Measurements from ENCODE around the gene OLA1. TPM values are rescaled to one million over a fixed set of nuclear protein-coding genes. Genes with fewer than 3 reads are reported as not detected.

OLA1 gene
- total RNA-seq, 2 experiments from 2014 or later = 64.3 to 83.1 TPM

DNA sequence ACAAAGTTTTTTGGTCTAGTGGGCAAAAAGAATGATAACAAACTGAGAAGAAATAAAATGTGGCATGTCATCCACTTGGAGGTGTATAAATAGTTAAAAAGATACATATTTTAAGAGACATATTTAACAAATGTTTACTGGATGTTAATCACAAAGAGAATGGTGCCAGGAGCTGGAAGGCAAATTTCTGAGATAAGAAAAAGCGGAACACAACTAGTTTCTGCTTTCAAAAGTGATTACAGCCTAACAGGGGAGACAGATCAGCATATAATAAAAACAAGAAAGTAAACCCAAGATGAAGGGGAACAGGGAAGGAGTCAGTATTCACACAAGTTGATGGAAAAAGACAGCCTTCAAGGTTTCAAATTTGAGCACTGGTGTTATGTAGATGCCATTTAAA lies 91.3 kb downstream of the OLA1 start:
- H3K36me3 Mint-ChIP-seq = peaks cover 3% of the 10 kb centered on the region
- H3K9me3 Mint-ChIP-seq (ENCODE audit: low read depth) = no peaks in the 10 kb centered on the region
- no peak for DNase-seq
- H3K4me1 Mint-ChIP-seq = peaks cover 6% of the 10 kb centered on the region
- no peak for ATAC-seq
- no peak overlapping the region for H3K27ac Mint-ChIP-seq
- CTCF ChIA-PET = interaction anchor here (3.0 kb wide), 1 partner anchor 184 kb away, joined by 18 read pairs; no protein-coding TSS in a partner anchor
- H3K4me3 Mint-ChIP-seq = no peak overlapping the region
- H3K27me3 Mint-ChIP-seq = no peaks in the 10 kb centered on the region

DNA sequence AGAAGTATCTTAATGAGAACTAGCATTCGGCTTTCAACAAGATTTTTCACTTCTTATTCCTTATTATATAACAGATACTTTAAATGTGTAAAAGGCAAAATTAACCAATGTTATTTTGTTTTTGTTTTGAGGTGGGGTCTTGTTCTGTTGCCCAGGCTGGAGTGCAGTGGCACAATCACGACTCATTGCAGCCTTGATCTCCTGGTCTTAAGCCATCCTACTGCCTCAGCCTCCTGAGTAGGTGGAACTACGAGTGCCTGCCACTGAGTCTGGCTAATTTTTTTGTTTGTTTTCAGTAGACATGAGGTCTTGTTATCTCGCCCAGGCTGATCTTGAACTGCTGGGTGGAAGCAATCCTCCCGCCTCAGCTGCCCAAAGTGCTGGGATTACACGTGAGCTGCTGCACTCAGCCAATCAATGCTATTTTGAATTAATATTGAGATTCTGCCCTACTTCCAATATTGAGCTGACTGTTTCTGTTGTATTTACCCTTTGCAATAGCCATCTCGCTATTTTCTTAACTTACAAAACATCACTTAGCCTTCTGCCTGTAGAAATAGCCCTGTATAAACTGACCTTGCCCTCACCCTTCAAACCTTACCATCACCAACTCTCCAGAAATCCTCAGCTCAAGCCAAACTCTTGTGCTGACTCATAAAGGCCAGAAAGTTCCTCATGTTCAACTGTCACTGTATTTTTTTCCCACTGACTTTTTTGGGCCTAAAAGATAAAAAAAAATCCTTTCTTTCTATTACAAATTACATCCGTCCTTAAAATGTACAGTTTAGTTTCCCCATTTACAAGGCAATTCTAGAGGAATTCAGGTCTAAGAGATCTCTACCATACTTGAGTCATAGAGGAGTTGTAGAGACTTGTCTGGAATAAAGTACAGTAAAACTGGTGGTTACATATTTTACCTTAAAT lies 94.3 kb downstream of the OLA1 start:
- Mint-ChIP-seq H3K27ac (no peak overlapping the region), H3K4me3 (no peak overlapping the region), H3K36me3 (peaks cover 6% of the 10 kb centered on the region), H3K4me1 (peaks cover 6% of the 10 kb centered on the region), H3K27me3 (no peaks in the 10 kb centered on the region), H3K9me3 (ENCODE audit: low read depth) (no peaks in the 10 kb centered on the region)
- no peak for DNase-seq
- CTCF ChIA-PET = no interaction called here
- no peak for ATAC-seq

DNA sequence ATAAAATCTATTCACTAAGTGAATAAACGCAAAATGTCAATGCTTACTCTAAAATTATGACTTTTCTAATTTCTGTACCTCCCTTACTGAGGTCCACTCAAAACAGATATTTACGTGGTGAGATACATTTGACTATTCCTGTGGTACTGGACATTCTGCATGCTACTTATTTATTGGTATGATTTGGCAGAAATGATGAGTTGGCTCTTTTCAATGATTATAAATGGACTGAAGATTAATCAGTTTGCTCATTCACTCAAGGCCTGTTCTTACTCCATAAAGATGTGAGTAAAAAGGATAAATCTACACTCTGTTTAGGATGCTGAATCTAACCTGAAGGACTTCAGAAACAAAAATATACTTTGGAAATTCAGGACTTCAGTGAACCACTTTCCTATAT lies 98.8 kb downstream of the OLA1 start:
- Mint-ChIP-seq H3K4me1 (peaks cover 2% of the 10 kb centered on the region), H3K27ac (no peak overlapping the region), H3K27me3 (no peaks in the 10 kb centered on the region), H3K36me3 (peaks cover 2% of the 10 kb centered on the region), H3K4me3 (no peak overlapping the region), H3K9me3 (ENCODE audit: low read depth) (no peaks in the 10 kb centered on the region)
- CTCF ChIA-PET = no interaction called here
- no peak for DNase-seq
- no peak for ATAC-seq

DNA sequence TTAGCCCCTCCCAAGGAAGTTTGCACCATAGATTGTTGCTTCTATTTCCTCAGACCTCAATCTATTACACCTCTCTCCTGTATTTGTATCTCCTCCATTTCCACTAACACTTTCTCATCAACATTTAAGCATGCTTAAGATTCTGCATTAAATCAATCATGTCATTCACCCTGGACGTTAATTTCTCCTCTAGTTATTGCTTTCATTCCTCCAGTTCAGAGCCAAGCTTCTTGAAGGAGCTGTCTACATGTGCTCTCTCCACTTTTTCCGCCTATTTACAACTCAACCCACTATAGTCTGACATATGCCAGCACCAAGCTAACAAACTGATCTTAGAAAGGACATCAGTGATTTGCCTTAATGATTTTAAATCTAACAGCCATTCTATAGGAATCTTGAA lies 99.5 kb downstream of the OLA1 start:
- no peak for ATAC-seq
- Mint-ChIP-seq H3K36me3 (peaks cover 2% of the 10 kb centered on the region), H3K4me3 (no peak overlapping the region), H3K9me3 (ENCODE audit: low read depth) (no peaks in the 10 kb centered on the region), H3K4me1 (peaks cover 2% of the 10 kb centered on the region), H3K27ac (no peak overlapping the region), H3K27me3 (no peaks in the 10 kb centered on the region)
- CTCF ChIA-PET = no interaction called here
- DNase-seq = no peak

DNA sequence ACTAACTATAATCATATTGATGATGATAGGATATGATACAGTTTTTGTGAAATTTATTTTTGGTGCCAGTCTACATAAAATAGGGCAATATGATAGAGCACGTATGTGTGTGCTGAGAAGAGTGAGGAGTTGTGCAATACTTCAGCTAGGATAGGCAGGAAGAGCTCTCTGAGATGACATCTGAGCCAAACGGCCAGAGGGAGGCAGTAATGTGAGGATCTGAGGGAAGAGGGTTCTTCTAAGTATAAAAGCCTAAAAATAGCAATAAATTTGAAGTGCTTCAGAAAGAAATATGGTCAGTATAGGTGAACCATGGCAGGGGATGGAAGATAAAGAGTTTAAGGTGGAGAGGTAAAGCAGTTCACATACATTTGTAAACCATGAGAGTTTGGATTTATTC lies 102.5 kb downstream of the OLA1 start:
- Mint-ChIP-seq H3K4me1 (no peaks in the 10 kb centered on the region), H3K27ac (no peak overlapping the region), H3K36me3 (peaks cover 4% of the 10 kb centered on the region), H3K4me3 (no peak overlapping the region), H3K27me3 (no peaks in the 10 kb centered on the region), H3K9me3 (ENCODE audit: low read depth) (no peaks in the 10 kb centered on the region)
- no peak for ATAC-seq
- no peak for DNase-seq
- CTCF ChIA-PET = no interaction called here

DNA sequence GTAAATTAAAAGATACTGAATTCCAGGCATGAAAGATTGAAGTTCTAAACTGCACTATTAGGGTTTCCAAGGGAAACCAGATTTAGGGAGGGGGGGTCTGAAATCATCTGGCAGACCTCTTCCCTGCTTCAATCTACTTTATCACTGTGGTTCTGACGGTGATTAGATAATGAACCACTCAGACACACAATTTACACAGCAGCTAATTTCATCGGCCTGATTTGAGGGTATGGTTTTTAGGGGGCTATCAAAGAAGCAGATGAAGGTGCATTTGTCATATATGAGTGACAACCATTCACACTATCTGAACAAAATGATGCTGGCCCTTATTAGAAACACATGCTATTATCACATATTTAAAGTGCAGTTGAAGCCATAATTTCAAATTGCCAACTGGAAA lies 106.0 kb downstream of the OLA1 start:
- CTCF ChIA-PET = no interaction called here
- no peak for DNase-seq
- H3K27me3 Mint-ChIP-seq = no peaks in the 10 kb centered on the region
- no peak overlapping the region for H3K27ac Mint-ChIP-seq
- no peaks in the 10 kb centered on the region for H3K9me3 Mint-ChIP-seq (ENCODE audit: low read depth)
- H3K4me3 Mint-ChIP-seq = no peak overlapping the region
- ATAC-seq = no peak
- H3K4me1 Mint-ChIP-seq = no peaks in the 10 kb centered on the region
- H3K36me3 Mint-ChIP-seq = peaks cover 13% of the 10 kb centered on the region

DNA sequence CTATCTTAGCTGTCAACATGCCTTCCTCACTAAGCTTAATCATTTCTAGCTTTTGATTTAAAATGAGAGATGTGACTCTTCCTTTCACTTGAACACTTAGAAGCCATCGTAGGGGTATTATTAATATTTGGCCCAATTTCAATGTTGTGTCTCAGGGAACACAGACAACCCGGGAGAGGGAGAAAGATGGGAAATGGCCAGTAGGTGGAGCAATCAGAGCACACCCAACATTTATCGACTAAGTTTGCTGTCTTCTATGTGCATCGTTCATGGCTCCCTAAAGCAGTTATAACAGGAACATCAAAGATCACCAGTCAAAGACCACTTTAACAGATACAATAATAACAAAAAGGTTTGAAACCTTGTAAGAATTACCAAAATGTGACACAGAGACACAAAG lies 110.2 kb downstream of the OLA1 start:
- no peak overlapping the region for H3K27ac Mint-ChIP-seq
- no peak overlapping the region for H3K4me3 Mint-ChIP-seq
- H3K27me3 Mint-ChIP-seq = no peaks in the 10 kb centered on the region
- CTCF ChIA-PET = interaction anchor here (1.0 kb wide), 1 partner anchor 14 kb away, joined by 3 read pairs; no protein-coding TSS in a partner anchor
- H3K9me3 Mint-ChIP-seq (ENCODE audit: low read depth) = no peaks in the 10 kb centered on the region
- peaks cover 22% of the 10 kb centered on the region for H3K36me3 Mint-ChIP-seq
- DNase-seq (no peak), ATAC-seq (no peak)
- peaks cover 2% of the 10 kb centered on the region for H3K4me1 Mint-ChIP-seq

DNA sequence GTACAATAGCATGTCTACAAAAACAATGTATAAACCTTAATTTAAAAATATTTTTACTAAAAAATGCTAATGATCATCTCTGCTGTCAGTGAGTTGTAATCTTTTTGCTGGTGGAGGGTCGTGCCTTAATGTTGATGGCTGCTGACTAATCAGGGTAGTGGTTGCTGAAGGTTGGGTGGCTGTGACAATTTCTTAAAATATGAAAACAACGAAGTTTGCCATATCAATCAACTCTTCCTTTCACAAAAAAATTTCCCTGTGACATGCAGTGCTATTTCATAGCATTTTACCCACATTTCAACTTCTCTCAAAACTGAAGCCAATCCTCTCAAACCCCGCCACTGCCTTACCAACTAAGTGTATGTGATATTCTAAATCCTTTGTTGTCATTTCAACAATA lies 112.4 kb downstream of the OLA1 start:
- H3K36me3 Mint-ChIP-seq = peaks cover 18% of the 10 kb centered on the region
- CTCF ChIA-PET = no interaction called here

DNA sequence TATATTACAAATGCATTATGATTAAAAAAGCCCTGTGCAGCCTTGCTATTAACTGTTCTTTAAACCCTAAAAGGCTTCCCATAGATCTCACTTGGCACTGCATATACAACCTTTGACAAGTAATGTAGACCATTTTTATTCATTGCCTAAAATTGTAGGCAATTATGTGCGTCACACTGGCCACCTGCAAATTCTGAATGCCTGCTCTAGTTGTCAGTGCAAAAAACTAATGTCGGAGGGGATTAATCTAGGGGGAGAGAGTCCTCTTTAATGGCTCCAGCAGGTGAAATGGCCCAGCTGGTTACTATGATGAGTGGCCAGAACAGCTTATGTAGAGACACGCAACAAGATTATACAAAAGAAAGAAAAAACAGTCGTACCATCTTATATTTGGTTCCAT lies 123.2 kb downstream of the OLA1 start:
- Mint-ChIP-seq H3K36me3 (peaks cover 10% of the 10 kb centered on the region), H3K4me1 (peaks cover 8% of the 10 kb centered on the region), H3K4me3 (no peak overlapping the region), H3K9me3 (ENCODE audit: low read depth) (no peaks in the 10 kb centered on the region), H3K27ac (no peak overlapping the region), H3K27me3 (no peaks in the 10 kb centered on the region)
- DNase-seq (no peak), ATAC-seq (no peak)
- CTCF ChIA-PET = no interaction called here

More for the DNA sequence above, 112.4 kb downstream of the OLA1 start:
- no peaks in the 10 kb centered on the region for H3K27me3 Mint-ChIP-seq
- H3K4me3 Mint-ChIP-seq = no peak overlapping the region
- peaks cover 4% of the 10 kb centered on the region for H3K4me1 Mint-ChIP-seq
- DNase-seq (no peak), ATAC-seq (no peak)
- no peaks in the 10 kb centered on the region for H3K9me3 Mint-ChIP-seq (ENCODE audit: low read depth)
- no peak overlapping the region for H3K27ac Mint-ChIP-seq

DNA sequence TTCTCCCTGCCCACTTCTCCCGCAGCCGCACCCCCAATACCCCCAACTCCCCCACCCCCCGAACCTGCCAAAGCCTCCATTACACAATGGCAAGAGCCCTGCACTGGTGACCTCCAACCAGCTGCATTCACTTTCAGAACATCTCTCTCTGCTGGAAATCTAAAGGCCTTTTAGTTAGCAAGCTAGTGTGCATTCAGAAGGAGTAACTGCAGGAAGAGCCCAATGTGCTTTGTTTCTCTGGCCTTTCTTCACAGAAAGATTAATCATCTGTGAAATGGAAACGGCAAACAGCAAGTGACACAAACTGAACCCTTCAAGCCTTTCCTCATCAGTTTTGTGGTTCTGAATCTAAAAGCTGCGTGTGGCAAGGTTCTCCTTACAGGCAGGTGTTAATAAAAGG lies 124.2 kb downstream of the OLA1 start:
- ATAC-seq (no peak), DNase-seq (no peak)
- no peak overlapping the region for H3K27ac Mint-ChIP-seq
- no peaks in the 10 kb centered on the region for H3K9me3 Mint-ChIP-seq (ENCODE audit: low read depth)
- no peaks in the 10 kb centered on the region for H3K27me3 Mint-ChIP-seq
- no peak overlapping the region for H3K4me3 Mint-ChIP-seq
- peaks cover 8% of the 10 kb centered on the region for H3K4me1 Mint-ChIP-seq
- peaks cover 10% of the 10 kb centered on the region for H3K36me3 Mint-ChIP-seq
- CTCF ChIA-PET = no interaction called here

DNA sequence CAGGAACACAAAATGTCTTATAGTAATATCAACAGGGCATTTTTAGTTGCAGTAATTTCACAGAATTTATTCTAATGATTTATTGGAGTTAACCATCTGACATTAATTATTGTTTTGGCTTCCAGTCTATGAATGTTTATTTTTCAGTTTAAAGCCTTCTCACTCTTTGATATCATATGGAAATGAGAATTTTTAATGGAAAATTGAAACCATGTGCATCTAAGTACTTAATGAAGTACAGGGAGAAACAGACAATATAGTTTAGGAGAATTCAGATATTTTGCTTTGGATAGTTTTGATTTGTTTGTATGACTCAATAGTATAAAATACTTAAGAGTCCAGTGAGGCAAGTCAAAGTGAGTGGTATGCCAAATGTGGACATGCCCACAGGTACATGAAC lies 126.1 kb downstream of the OLA1 start:
- Mint-ChIP-seq H3K4me3 (no peak overlapping the region), H3K9me3 (ENCODE audit: low read depth) (no peaks in the 10 kb centered on the region), H3K36me3 (peaks cover 10% of the 10 kb centered on the region), H3K27ac (no peak overlapping the region), H3K27me3 (no peaks in the 10 kb centered on the region), H3K4me1 (peaks cover 8% of the 10 kb centered on the region)
- CTCF ChIA-PET = no interaction called here
- ATAC-seq (no peak), DNase-seq (no peak)

DNA sequence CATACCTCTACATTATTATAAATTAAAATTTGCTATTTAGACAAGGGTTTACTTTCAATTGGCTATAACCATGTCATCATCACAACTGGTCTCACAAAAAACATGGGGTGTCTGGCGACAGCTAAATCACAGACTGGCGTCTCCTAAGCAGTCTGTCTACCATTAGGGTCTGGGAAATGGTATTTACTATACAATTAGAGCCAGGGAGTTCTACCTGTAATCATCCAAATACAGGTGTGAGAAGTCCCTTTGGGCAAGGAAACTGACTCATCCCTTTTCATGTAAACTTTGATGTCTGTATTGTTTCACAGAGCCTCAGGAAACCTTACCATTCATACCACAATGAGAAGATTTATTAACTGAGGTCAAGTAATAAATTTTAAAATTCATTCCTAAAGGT lies 126.7 kb downstream of the OLA1 start:
- Mint-ChIP-seq H3K36me3 (peaks cover 10% of the 10 kb centered on the region), H3K4me3 (no peak overlapping the region), H3K9me3 (ENCODE audit: low read depth) (no peaks in the 10 kb centered on the region), H3K27me3 (no peaks in the 10 kb centered on the region), H3K27ac (no peak overlapping the region), H3K4me1 (peaks cover 8% of the 10 kb centered on the region)
- DNase-seq (no peak), ATAC-seq (no peak)
- CTCF ChIA-PET = no interaction called here

DNA sequence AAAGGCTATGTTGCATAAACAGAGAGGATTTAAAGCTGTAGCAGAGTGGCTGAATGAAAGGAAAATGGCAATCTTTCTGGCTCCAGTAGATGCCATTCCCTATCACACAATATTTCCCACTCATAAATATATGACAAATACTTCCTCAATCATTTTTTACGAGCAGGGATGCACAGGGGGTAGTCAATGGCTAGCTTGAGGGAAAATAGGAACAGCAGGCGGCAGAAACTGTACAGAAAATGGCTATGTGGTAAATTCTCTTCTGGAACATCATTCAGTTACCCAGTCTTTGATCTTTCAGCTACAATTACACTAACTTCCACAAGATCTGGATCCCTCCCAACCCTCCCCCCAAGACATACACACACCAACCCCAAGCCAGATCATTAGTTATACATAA lies 127.2 kb downstream of the OLA1 start:
- no peak for ATAC-seq
- H3K27ac Mint-ChIP-seq = no peak overlapping the region
- H3K9me3 Mint-ChIP-seq (ENCODE audit: low read depth) = no peaks in the 10 kb centered on the region
- H3K36me3 Mint-ChIP-seq = peaks cover 12% of the 10 kb centered on the region
- CTCF ChIA-PET = interaction anchor here (1.0 kb wide), 1 partner anchor 220 kb away, joined by 3 read pairs; no protein-coding TSS in a partner anchor
- peaks cover 8% of the 10 kb centered on the region for H3K4me1 Mint-ChIP-seq
- DNase-seq = no peak
- no peaks in the 10 kb centered on the region for H3K27me3 Mint-ChIP-seq
- H3K4me3 Mint-ChIP-seq = no peak overlapping the region

DNA sequence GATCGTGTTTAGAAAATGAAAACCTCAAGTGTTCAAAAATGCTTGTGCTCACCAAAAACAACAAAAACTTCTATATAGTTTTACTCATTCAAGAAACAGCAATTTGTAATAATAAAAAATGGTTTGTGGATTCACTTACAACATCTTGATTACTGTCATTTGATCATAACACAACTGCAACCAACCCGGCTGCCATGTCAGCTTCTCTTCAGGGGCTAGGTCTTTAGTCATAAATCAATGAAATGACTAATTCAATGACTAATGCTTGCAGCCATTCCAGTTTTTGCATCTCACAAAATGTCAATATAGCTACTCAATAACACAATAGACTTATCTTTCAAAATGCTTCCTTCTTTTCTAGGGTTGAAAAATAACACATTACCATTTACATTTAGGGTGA lies 128.0 kb downstream of the OLA1 start:
- peak; percentile 51 for DNase-seq
- H3K27me3 Mint-ChIP-seq = no peaks in the 10 kb centered on the region
- ATAC-seq = peak; percentile 49
- H3K4me1 Mint-ChIP-seq = peaks cover 8% of the 10 kb centered on the region
- CTCF ChIA-PET = interaction anchor here (1.0 kb wide), 1 partner anchor 221 kb away, joined by 3 read pairs; no protein-coding TSS in a partner anchor
- no peaks in the 10 kb centered on the region for H3K9me3 Mint-ChIP-seq (ENCODE audit: low read depth)
- H3K36me3 Mint-ChIP-seq = peaks cover 15% of the 10 kb centered on the region
- H3K27ac Mint-ChIP-seq = no peak overlapping the region
- no peak overlapping the region for H3K4me3 Mint-ChIP-seq
